SU-DHL-6 (cell line): Measurements from ENCODE around the gene MYO1D.

Experiments used
- CTCF ChIP-seq: fragments of 200-600 bp; sonication (generic); IDR thresholded peaks from one replicate; pipeline ENCODE4 v1.5.1; 2017; ENCODE audit warnings: antibody characterized with exemption, mild to moderate bottlenecking, low read length, moderate library complexity; ENCODE audit not compliant: insufficient read depth, poor library complexity, severe bottlenecking
- EZH2phosphoT487 ChIP-seq: fragments of 200-600 bp; sonication (generic), shearing (Covaris generic); conservative IDR thresholded peaks from 2 replicates; pipeline ENCODE4 v1.6.1; 2018; ENCODE audit warnings: mild to moderate bottlenecking, antibody characterized with exemption, low read length, moderate library complexity, mixed read lengths

DNA sequence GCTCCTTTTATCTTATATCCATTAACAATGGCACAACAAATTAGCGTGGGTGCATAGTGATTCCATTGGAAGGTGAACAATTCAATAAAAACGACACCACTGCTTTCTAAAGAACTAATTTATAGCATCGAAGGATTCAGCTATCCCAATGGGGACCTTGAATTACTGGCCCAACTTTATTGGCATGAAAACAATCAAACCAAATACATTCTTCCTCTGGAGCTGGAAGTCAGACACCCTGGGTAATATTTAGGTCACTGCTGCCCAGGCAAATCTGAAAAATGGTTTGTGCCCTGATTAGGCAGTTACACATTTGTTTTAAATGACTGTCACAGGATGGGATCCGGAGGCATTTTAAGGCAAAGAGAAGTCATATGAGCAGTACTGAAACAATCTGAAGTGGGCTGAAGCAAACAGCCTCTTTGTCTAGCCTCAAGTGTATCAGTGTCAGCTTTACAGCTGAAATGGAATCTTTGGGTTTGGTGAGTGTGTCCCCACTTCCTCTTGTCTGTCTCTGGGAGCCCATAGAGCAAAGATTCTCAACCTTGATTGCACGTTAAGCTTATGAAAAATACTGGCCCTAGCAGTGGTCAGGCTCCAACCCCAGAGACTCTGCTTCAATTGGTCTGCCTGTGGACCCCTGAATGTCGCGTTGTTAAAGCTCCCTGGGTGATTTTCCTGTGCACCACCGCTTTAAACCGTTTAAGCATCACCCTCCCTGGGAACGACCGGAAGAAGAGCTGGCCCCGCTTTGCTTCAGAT is 359.8 kb downstream of the MYO1D start:
- TF ChIP-seq CTCF: no peak
- TF ChIP-seq EZH2phosphoT487: no peak
